Glomerular visceral epithelial cell (primary cell): ENCODE results near the gene NFIL3.
A peak's percentile ranks its signal among the peaks of the same experiment; 100 is the strongest.
"Not testable (repeated sequence)": the region's sequence is repeated elsewhere in the genome, so short reads cannot be mapped to it uniquely, and the experiment has no call there.

Experiments used
- DNase-seq: peaks from one replicate; pipeline ENCODE4 v3.0.0-alpha.2; 2016; ENCODE audit errors: extremely low spot score

The NFIL3 gene

DNA sequence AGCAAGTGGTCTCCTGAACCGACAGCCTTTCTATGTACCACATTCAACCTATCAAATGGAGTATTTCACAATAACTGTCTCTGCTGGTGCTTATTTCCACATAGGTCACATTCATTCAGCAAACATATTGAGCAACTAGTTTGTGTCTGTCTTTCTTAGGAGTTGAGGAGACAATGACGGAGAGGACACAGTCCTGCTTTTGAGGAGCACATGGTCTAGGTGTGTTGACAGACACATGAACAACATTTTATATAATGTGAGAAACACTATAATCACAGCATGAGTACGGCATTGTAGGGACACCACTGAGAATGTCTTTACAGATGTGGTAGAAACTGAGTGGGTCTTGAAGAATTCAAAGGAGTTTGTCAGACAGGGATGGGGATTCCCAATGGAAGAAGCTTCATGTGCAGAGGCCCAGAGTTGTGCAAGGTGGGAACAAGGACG, 28.5 kb downstream of the NFIL3 start:
- no peak for DNase-seq

- no peak for DNase-seq
Measured at GRCh38 chr9:91393826-91394225, 29.8 kb downstream of the NFIL3 start.

- DNase-seq: no peak
Measured at GRCh38 chr9:91392435-91392834, 31.2 kb downstream of the NFIL3 start.

DNA sequence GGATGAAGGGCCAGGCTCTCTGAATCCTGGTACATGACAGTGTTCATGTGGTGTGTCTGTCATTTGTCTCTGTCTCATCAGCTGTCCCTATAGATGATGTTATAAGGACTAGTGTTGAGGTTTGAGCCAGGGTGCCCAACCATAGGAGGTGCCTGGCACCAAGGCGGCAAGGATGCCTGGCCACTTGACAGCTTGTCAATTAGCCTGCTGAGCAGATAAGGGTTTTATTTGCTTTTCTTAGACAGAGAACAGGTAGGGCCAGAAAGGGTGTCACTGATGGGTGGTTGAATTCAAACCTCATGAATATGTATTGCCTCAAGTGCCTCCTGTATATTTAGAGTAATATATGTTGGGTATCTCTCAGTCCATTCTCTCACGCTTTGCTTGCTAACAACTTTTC, 31.8 kb downstream of the NFIL3 start:
- DNase-seq: no peak

GRCh38 chr9:91391412-91391811, 32.2 kb downstream of the NFIL3 start:
- DNase-seq: no peak

GRCh38 chr9:91389686-91390085, 33.9 kb downstream of the NFIL3 start:
- DNase-seq: not testable (repeated sequence)

- DNase-seq: no peak
Measured at GRCh38 chr9:91386765-91387164, 36.9 kb downstream of the NFIL3 start.

DNA sequence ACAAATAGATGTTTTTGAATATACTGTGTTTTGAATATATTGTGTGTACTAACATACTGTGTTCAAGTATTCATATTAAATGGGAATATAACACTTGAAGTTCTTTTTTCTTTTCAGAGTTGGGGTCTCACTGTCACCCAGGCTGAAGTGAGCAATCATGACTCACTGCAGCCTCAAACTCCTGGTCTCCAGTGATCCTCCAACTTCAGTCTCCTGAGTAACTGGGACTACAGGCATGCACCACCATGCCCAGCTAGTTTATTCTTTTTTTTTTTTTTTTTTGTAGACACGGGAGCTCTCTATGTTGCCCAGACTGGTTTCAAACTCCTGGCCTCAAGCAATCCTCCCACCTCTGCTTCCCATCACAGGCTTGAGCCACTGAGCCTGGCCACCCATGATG, 38.7 kb downstream of the NFIL3 start:
- no peak for DNase-seq

DNA sequence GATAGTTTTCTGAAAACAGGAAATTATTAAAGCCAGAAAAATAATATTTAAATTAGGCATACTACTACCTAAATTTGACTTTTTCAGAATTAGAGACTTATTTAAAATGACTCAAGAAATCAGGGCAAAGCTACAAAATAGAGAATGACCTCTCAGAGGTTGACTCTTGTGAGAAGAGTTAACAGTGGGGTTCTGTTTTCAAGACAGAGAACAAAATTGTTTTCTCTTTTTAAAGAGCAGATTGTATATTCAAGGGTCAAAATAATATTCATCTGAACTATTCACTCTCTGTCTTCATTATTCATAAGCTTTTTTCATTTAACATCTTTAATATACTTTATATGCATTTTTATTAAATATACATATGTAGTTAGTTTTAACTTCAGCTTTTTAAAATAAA, 40.1 kb downstream of the NFIL3 start:
- DNase-seq: no peak

DNA sequence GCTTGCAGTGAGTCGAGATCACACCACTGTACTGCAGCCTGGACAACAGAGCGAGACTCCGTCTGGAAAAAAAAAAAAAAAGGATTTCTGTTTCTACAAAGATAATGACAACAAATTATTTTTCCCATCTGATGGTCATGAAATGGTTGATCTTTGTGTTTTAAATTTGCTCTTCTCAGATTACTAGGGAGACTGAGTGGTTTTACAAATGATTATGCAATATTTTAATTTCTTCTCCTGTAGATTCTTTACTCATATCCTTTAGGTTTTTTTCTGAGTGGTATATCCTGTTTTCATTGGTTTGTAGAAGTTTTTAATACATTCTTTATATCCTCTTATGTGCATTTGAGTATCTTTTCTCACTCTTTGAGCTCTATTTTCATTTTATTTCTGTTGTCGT, 41.3 kb downstream of the NFIL3 start:
- no peak for DNase-seq

DNA sequence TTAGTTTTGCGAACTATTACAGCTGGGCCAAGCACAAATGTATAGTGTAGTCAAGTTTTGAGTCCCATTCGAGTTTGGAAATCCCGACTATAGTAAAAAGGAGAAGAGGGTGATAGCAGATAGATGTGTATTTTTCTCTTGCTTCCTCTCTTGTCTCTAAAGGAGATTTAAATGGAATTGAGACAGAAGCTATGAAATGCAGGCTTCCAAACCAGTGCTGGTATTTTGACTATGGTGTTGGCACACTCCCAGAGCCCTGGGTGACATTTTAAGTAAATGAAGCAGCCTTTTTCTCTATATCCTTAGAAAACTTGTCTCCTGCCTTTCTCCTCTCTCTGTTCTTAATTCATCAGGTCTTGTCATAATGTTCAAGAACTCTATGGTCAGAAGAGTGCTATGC, 44.2 kb downstream of the NFIL3 start:
- no peak for DNase-seq

DNA sequence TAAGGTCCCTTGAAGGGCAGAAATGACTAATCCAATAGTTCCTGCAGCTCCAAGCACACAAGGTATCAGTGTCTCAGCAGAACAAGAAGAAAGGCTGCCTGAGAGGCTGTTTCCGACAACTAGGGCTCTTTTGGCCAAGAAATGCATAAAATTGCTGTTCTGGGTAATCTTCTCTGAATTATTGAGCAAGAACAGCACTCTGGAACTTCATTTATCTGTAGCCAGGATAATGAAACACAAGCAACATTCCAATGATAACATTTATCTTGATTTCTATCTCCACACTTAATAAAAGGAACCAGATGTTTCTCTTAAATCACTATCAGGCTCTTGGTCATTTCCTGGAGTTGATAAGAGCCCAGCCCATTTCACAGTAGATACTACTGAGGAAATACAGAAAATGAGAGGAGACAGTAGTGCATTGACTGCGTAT, 44.9 kb downstream of the NFIL3 start:
- DNase-seq: no peak

DNA sequence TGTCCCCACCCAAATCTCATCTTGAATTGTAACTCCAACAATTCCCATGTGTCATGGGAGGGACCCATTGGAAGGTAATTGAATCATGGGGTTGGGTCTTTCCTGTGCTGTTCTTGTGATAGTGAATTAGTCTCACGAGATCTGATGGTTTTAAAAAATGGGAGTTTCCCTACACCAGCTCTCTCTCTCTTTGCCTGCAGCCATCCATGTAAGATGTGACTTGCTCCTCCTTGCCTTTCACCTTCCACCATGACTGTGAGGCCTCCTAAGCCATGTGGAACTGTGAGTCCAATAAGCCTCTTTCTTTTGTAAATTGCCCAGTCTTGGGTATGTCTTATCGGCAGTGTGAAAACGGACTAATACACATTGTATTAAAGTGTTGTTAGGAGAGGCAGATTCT, 45.6 kb downstream of the NFIL3 start:
- not testable (repeated sequence) for DNase-seq

DNA sequence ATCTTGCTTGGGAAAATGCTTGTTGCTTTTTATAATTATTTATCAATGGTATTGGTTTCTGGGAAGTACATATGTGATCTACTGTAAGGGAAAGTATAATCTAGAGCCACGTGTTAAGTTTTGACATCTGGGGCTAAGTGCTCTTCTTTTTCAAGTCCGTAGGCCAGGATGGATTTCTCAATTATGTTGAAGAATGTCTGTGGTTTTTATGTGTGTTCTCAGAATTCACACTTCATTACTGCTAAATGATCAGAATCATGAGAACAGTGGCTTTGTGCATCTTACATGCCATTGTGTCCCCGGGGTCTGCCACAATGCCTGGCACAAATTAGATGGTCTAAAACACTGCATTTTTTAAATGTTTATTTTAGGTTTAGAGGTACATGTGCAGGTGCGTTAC, 47.4 kb downstream of the NFIL3 start:
- DNase-seq: peak; percentile 34

GRCh38 chr9:91374939-91375338, 48.7 kb downstream of the NFIL3 start:
- DNase-seq: peak; percentile 47

DNA sequence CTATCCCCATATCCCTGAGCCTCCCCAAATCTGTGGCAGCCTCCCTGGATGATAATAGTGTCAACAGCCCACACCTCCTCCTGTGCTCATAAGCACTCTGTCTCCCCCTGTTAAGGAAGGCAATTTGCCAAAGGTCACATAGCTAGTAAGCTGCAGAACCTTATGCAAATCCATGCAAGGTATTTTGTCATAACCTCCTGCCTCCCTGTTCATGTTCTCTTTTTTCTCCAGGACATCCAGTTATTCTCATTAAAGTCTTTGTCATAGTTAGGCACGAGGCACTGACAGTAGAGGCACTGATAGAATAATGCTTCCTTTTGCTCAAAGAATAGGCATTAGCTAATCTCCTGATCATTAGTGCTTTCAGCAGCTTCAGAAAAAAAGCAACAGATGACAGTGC, 51.7 kb downstream of the NFIL3 start:
- no peak for DNase-seq

DNA sequence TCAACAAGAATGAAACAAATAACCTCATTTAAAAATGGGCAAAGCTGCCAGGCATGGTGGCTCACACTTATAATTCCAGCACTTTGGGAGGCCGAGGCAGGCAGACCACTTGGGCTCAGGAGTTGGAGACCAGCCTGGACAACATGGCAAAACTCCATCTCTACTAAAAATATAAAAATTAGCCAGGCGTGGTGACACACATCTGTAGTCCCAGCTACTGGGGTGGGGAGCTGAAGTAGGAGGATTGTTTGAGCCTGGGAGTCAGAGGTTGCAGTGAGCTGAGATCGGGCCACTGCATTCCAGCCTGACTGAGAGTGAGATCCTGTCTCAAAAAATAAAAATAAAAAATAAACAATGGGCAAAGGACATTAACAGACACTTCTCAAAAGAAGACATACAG, 53.6 kb downstream of the NFIL3 start:
- DNase-seq: not testable (repeated sequence)

- DNase-seq: no peak
Measured at GRCh38 chr9:91364702-91365101, 58.9 kb downstream of the NFIL3 start.

GRCh38 chr9:91364005-91364404, 59.6 kb downstream of the NFIL3 start:
- no peak for DNase-seq

DNA sequence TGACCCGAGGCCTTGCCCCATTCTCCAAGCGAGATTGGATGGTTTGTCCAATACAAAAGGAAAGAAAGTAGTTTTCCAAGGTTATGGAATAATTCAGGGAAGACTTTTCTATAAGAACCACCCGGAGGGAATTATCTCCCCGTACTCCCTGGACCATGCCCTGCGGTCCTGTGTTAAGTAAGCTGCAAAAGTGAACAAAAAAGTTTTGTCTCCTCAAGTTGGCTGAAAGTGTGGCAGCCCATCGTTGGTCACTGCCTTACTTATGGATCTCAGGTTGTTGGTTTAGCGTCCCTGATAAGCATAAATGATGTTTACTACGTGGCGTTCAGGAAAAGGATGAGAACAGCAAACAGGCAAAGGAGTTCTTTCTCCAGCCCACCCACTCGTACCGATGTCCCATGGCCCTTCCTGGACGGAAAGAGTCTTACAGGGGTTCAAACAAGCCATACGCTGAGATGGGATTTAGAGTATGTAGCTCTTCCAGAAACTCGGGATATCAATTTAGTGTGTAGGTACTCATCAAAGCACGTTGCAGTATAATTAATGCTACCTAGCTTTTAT, 61.5 kb downstream of the NFIL3 start:
- no peak for DNase-seq

DNA sequence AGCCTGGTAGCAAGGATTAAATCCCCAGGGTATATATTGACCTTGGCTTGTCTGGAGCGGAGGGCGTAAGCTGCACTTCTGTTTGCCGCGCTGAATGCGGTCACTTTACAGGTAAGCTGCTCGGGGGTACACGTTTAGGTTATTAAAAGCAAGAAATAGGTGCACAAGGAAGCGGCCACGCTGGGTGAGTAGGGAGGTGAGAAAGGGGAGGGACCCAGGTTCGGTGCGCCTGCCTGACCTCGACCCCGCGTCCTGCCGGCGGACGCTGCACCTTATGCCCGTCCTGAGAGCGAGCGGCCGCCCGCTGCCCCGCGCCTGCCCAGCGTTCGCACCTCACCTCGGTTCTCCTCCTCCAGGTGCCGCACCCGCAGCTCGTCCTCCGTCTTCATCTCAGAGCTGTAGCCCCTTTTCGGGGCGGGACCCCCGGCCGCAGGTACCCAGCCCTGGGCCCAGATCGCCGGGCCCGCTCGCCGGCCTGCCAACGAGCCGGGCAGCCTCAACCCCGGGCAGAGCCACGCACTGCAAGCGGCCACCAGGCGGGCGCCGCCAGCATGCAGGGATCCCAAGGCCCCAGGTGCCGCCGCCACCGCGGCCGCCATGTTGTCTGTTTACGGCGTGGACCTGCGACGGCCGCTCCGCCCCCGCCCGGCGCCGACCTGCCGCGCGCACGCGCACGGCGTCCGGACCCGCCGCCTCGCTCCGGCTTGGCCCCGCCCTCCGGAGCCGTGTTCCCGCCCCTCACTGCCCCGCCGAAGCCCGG, 62.2 kb downstream of the NFIL3 start, which contains the start of gene AUH:
Gene AUH (minus strand): TSS at position 628 of the 760 bp plus-strand sequence. CDS start 29 bp downstream, at position 599.
- peak; percentile 87 for DNase-seq

GRCh38 chr9:91360551-91361290, 62.9 kb downstream of the NFIL3 start:
- DNase-seq: no peak
